GM12872 (cell line): ENCODE results near the gene LIPG.

Experiments
- CTCF ChIP-seq: IDR thresholded peaks from 3 replicates; pipeline ENCODE4 v1.5.1; 2011; ENCODE audit warnings: low read depth, mild to moderate bottlenecking, low read length, moderate library complexity; ENCODE audit not compliant: insufficient read depth

The LIPG gene

DNA sequence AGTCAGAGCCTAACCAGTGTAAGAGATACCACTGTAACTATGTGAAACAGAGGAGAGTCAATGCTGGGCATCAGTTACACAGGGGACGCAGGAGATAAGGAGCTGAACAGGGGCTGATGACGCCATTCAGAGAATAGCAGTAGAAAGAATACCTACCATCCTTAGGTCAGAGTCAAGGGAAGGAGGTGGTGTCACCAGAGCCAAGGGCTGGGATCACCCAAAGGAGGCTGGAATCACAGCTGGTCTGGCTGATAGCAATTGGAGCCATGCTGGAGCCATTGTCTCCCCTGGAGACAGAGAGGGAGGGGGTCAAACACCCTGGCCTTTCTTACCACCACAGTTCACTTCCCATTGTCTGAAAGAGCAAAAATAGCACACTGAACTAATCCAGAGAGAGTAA lies 37.5 kb upstream of the LIPG start:
- TF ChIP-seq CTCF = no peak

DNA sequence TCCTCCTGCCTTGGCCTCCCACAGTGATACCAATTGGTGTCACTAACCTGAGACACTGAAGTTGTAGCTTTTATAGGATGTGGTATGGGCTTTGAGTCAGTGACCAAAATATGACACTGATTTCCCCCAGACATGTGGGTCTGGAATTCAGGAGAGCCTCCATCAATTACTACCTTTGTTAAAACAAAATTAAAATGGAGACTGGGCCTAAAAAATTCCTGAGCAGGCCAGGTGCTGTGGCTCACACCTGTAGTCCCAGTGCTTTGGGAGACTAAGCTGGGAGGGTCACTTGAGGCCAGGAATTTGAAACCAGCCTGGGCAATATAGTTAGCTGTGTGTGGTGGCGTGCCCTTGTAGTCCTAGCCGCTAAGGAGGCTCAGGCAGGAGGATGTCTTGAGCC lies 36.9 kb upstream of the LIPG start:
- TF ChIP-seq CTCF = no peak

DNA sequence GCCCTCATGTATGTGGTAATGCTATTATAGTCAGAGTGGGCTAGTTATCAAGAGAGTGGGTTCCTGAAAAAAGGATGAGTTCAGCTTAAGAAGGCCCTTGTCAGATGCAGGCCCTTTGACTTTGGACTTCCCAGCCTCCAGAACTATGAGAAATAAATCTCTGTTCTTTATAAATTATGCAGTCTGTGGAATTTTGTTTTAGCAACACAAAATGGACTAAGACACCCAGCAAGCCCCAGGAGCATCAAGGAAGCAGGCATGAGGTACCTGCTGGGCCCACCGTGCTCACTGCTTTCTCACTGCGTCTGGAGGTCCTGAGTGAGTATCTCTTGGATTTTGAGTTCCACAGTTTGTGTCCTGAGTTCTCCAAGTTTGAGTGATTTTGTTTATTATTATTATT lies 35.9 kb upstream of the LIPG start:
- TF ChIP-seq CTCF = no peak

DNA sequence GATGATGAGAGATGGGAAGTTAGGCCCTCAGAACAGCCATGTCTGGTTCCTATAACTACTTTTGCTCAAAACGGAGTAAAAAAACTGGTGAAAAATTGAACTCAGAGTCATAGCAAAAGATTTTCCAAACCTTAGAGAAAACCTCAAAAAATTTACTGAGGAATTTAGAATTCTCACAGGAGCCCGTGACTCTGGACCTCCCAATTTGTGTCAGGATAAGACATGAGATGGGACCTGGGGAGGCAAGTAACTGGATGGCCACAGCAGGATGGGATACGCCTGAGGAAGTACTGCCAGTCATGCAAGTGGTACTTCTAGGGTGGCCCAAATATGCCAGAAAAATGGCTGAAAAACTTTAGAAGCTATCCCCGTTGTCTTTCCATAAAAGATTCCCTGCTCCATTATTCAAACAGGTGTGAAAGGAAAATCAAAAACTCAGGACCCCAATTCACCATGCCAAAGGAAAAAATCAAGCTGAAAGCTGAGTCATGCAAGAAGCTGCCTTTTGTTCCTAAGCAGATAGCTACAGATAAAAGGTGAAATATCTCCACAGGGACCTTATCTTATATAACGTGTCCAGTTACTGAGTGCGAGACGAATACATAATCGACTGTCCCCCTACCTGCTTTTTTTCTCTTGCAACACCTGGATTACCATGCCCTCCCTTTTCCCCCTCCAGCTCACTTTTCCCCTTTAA lies 34.1 kb upstream of the LIPG start:
- TF ChIP-seq CTCF = no peak

DNA sequence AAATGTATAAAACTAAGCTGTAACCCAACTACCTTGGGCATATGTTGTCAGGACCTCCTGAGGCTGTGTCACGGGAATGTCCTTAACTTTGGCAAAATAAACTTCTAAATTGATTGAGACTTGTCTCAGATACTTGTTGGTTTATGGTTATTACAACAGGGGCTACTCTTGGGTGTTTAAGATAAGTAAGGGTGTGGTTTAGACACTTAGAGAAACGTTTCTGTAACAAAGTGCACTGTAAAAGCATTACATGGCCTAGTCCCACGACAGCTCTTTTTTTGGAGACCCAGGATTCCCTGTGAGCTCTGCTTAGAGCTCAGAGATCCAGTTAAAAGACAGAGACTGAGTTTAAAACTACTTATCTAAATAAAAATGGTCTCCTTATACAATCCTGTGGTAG lies 32.3 kb upstream of the LIPG start:
- no peak for TF ChIP-seq CTCF

- TF ChIP-seq CTCF = no peak
Measured at GRCh38 chr18:49531678-49532153, 30.1 kb upstream of the LIPG start.

GRCh38 chr18:49534846-49535601 lies 26.8 kb upstream of the LIPG start:
- no peak for TF ChIP-seq CTCF
